Osteoblast (primary cell): ENCODE data around the gene TVP23C. TPM values are rescaled to one million over a fixed set of nuclear protein-coding genes. Genes with fewer than 3 reads are reported as not detected.

Source experiments
- DNase-seq: peaks from one replicate; pipeline ENCODE4 v3.0.0; 2011; ENCODE audit warnings: low spot score, mixed read lengths; ENCODE audit not compliant: insufficient read length; ENCODE audit errors: missing footprints
- H2AFZ ChIP-seq: 2 replicates; pipeline ENCODE4 v1.6.0; 2011; ENCODE audit warnings: mild to moderate bottlenecking, low read length
- H3K27ac ChIP-seq: 2 replicates; pipeline ENCODE4 v1.5.1; 2011; ENCODE audit warnings: mild to moderate bottlenecking, low read depth, low read length, moderate library complexity
- H3K27me3 ChIP-seq: 2 replicates; pipeline ENCODE4 v1.6.0; 2012; ENCODE audit warnings: mild to moderate bottlenecking, control low read depth, inconsistent platforms, low read length, moderate library complexity; ENCODE audit not compliant: insufficient read depth
- H3K36me3 ChIP-seq: 2 replicates; pipeline ENCODE4 v1.5.1; 2011; ENCODE audit warnings: mild to moderate bottlenecking, low read length, control low read depth, moderate library complexity; ENCODE audit not compliant: insufficient read depth
- H3K4me1 ChIP-seq: 2 replicates; pipeline ENCODE4 v1.5.1; 2011; ENCODE audit warnings: mild to moderate bottlenecking, low read length, control low read depth, moderate library complexity; ENCODE audit not compliant: insufficient read depth
- H3K4me2 ChIP-seq: 2 replicates; pipeline ENCODE4 v1.6.0; 2011; ENCODE audit warnings: mild to moderate bottlenecking, low read length; ENCODE audit not compliant: insufficient read depth
- H3K4me3 ChIP-seq: fragments of 200-600 bp; sonication (generic); 3 replicates; pipeline ENCODE4 v1.5.1; 2012; ENCODE audit warnings: mild to moderate bottlenecking, low read length, inconsistent platforms; ENCODE audit not compliant: insufficient read depth
- H3K79me2 ChIP-seq: 2 replicates; pipeline ENCODE4 v1.6.0; 2012; ENCODE audit warnings: mild to moderate bottlenecking, low read length, control low read depth, inconsistent platforms; ENCODE audit not compliant: insufficient read depth
- H3K9me3 ChIP-seq: 2 replicates; pipeline ENCODE4 v1.5.1; 2011; ENCODE audit warnings: low read depth, low read length, control low read depth
- H4K20me1 ChIP-seq: 2 replicates; pipeline ENCODE4 v1.6.0; 2012; ENCODE audit warnings: mild to moderate bottlenecking, low read length, control low read depth; ENCODE audit not compliant: insufficient read depth
- CTCF ChIP-seq: IDR thresholded peaks from 2 replicates; pipeline ENCODE4 v1.5.1; 2011; ENCODE audit warnings: mild to moderate bottlenecking, low read depth, low read length, moderate library complexity; ENCODE audit errors: extremely low read depth
- total RNA-seq: library from RNA; depleted of rRNA; stranded (reverse); fragments of >200 nt; gene quantifications from 2 replicates; pipeline ENCODE4 v1.2.3, GENCODE V29; 2012

TVP23C gene
- total RNA-seq, 1 donor, result 38.4 TPM

GRCh38 chr17:15479703-15480102 is 83.6 kb downstream of the TVP23C start:
- H3K9me3 ChIP-seq, result no peaks in the 10 kb centered on the region
- no peak overlapping the region for H3K4me2 ChIP-seq
- H3K4me3 ChIP-seq, result no peak overlapping the region
- H2AFZ ChIP-seq, result no peak overlapping the region
- H4K20me1 ChIP-seq, result no peaks in the 10 kb centered on the region
- peaks cover 9% of the 10 kb centered on the region for H3K4me1 ChIP-seq
- no peaks in the 10 kb centered on the region for H3K27me3 ChIP-seq
- no peaks in the 10 kb centered on the region for H3K79me2 ChIP-seq
- no peaks in the 10 kb centered on the region for H3K36me3 ChIP-seq
- TF ChIP-seq CTCF, result no peak
- no peak for DNase-seq
- H3K27ac ChIP-seq, result no peak overlapping the region

GRCh38 chr17:15478845-15479244 is 84.4 kb downstream of the TVP23C start:
- Histone ChIP-seq H3K79me2 (no peaks in the 10 kb centered on the region), H3K4me1 (peaks cover 9% of the 10 kb centered on the region), H2AFZ (no peak overlapping the region), H3K9me3 (no peaks in the 10 kb centered on the region), H3K36me3 (no peaks in the 10 kb centered on the region), H3K27me3 (no peaks in the 10 kb centered on the region), H3K4me3 (no peak overlapping the region), H4K20me1 (no peaks in the 10 kb centered on the region), H3K4me2 (no peak overlapping the region), H3K27ac (no peak overlapping the region)
- DNase-seq, result no peak
- TF ChIP-seq CTCF, result no peak

GRCh38 chr17:15475631-15476354 is 87.5 kb downstream of the TVP23C start:
- H3K27me3 ChIP-seq, result no peaks in the 10 kb centered on the region
- no peaks in the 10 kb centered on the region for H3K79me2 ChIP-seq
- H3K9me3 ChIP-seq, result no peaks in the 10 kb centered on the region
- H3K4me2 ChIP-seq, result peak overlapping the region; percentile 20
- no peaks in the 10 kb centered on the region for H3K36me3 ChIP-seq
- peaks cover 9% of the 10 kb centered on the region for H3K4me1 ChIP-seq
- H3K4me3 ChIP-seq, result no peak overlapping the region
- DNase-seq, result no peak
- TF ChIP-seq CTCF, result no peak
- H3K27ac ChIP-seq, result no peak overlapping the region
- H4K20me1 ChIP-seq, result no peaks in the 10 kb centered on the region
- H2AFZ ChIP-seq, result no peak overlapping the region

GRCh38 chr17:15472891-15473290 is 90.4 kb downstream of the TVP23C start:
- H3K27ac ChIP-seq, result no peak overlapping the region
- H2AFZ ChIP-seq, result no peak overlapping the region
- no peaks in the 10 kb centered on the region for H3K27me3 ChIP-seq
- no peaks in the 10 kb centered on the region for H4K20me1 ChIP-seq
- no peak for TF ChIP-seq CTCF
- no peaks in the 10 kb centered on the region for H3K79me2 ChIP-seq
- no peaks in the 10 kb centered on the region for H3K9me3 ChIP-seq
- H3K4me3 ChIP-seq, result no peak overlapping the region
- no peak overlapping the region for H3K4me2 ChIP-seq
- no peak for DNase-seq
- peaks cover 22% of the 10 kb centered on the region for H3K4me1 ChIP-seq
- H3K36me3 ChIP-seq, result no peaks in the 10 kb centered on the region
